HEK293 (cell line): ENCODE measurements around the gene SLC2A4.

Experiments
- REST ChIP-seq: fragments of 450-650 bp; formaldehyde crosslinking; IDR thresholded peaks from 2 replicates; pipeline ENCODE4 v1.5.1; 2016; ENCODE audit warnings: missing biosample characterization, missing genetic modification characterization
- SALL2 ChIP-seq: fragments of 450-650 bp; formaldehyde crosslinking; IDR thresholded peaks from 2 replicates; pipeline ENCODE4 v1.5.0; 2017; ENCODE audit warnings: missing biosample characterization, mild to moderate bottlenecking, missing genetic modification characterization, borderline replicate concordance
- SP3 ChIP-seq: fragments of 450-650 bp; formaldehyde crosslinking; IDR thresholded peaks from 2 replicates; pipeline ENCODE4 v1.5.1; 2016; ENCODE audit warnings: missing biosample characterization, missing genetic modification characterization
- ZFP3 ChIP-seq: fragments of 450-650 bp; formaldehyde crosslinking; IDR thresholded peaks from 2 replicates; pipeline ENCODE4 v1.5.1; 2016; ENCODE audit warnings: low read depth, missing biosample characterization, missing genetic modification characterization
- ZIC2 ChIP-seq: fragments of 450-650 bp; formaldehyde crosslinking; IDR thresholded peaks from 2 replicates; pipeline ENCODE4 v1.5.1; 2016; ENCODE audit warnings: missing biosample characterization, missing genetic modification characterization
- ZNF138 ChIP-seq: fragments of 450-650 bp; formaldehyde crosslinking; IDR thresholded peaks from 2 replicates; pipeline ENCODE4 v1.5.1; 2016; ENCODE audit warnings: missing biosample characterization, missing genetic modification characterization, borderline replicate concordance
- ZNF146 ChIP-seq: fragments of 450-650 bp; formaldehyde crosslinking; IDR thresholded peaks from 2 replicates; pipeline ENCODE4 v1.5.1; 2016; ENCODE audit warnings: missing biosample characterization, missing genetic modification characterization
- ZNF302 ChIP-seq: fragments of 450-650 bp; formaldehyde crosslinking; IDR thresholded peaks from 2 replicates; pipeline ENCODE4 v1.5.1; 2016; ENCODE audit warnings: missing biosample characterization, missing genetic modification characterization, low read depth
- ZNF341 ChIP-seq: fragments of 450-650 bp; formaldehyde crosslinking; IDR thresholded peaks from 2 replicates; pipeline ENCODE4; 2016; ENCODE audit warnings: low read depth, missing biosample characterization, missing genetic modification characterization
- ZNF514 ChIP-seq: fragments of 450-650 bp; formaldehyde crosslinking; IDR thresholded peaks from 2 replicates; pipeline ENCODE4 v1.5.1; 2016; ENCODE audit warnings: missing biosample characterization, missing genetic modification characterization
- ZNF518A ChIP-seq: fragments of 450-650 bp; formaldehyde crosslinking; conservative IDR thresholded peaks from 2 replicates; pipeline ENCODE4 v1.5.1; 2016; ENCODE audit warnings: low read depth, missing biosample characterization, missing genetic modification characterization
- ZNF549 ChIP-seq: fragments of 450-650 bp; IDR thresholded peaks from 2 replicates; pipeline ENCODE4 v1.5.1; 2018; ENCODE audit warnings: missing biosample characterization, missing genetic modification characterization, mild to moderate bottlenecking, inconsistent platforms, moderate library complexity
- ZNF560 ChIP-seq: fragments of 450-650 bp; formaldehyde crosslinking; IDR thresholded peaks from 2 replicates; pipeline ENCODE4 v1.5.1; 2017; ENCODE audit warnings: missing biosample characterization, missing genetic modification characterization, borderline replicate concordance
- ZNF626 ChIP-seq: fragments of 450-650 bp; sonication (Bioruptor Pico); formaldehyde crosslinking; IDR thresholded peaks from 2 replicates; pipeline ENCODE4 v1.5.1; 2018; ENCODE audit warnings: missing biosample characterization, missing genetic modification characterization, inconsistent platforms
- ZNF843 ChIP-seq: fragments of 450-650 bp; formaldehyde crosslinking; IDR thresholded peaks from 2 replicates; pipeline ENCODE4 v1.5.1; 2016; ENCODE audit warnings: missing biosample characterization, missing genetic modification characterization
- TF ChIP-seq, protein P1 (sequence below): fragments of 450-650 bp; formaldehyde crosslinking; IDR thresholded peaks from 2 replicates; pipeline ENCODE4; 2016; ENCODE audit warnings: missing biosample characterization, missing genetic modification characterization
- TF ChIP-seq, protein P2 (sequence below): fragments of 450-650 bp; formaldehyde crosslinking; conservative IDR thresholded peaks from 2 replicates; pipeline ENCODE4 v1.5.1; 2016; ENCODE audit warnings: low read depth, missing biosample characterization, missing genetic modification characterization
- TF ChIP-seq, protein P3 (sequence below): fragments of 450-650 bp; formaldehyde crosslinking; IDR thresholded peaks from 2 replicates; pipeline ENCODE4 v1.5.1; 2016; ENCODE audit warnings: missing biosample characterization, missing genetic modification characterization
- TF ChIP-seq, protein P4 (sequence below): fragments of 450-650 bp; formaldehyde crosslinking; IDR thresholded peaks from 2 replicates; pipeline ENCODE4 v1.5.1; 2016; ENCODE audit warnings: missing biosample characterization, missing genetic modification characterization
- TF ChIP-seq, protein P5 (sequence below): fragments of 450-650 bp; formaldehyde crosslinking; IDR thresholded peaks from 2 replicates; pipeline ENCODE4 v1.5.1; 2016; ENCODE audit warnings: missing biosample characterization, missing genetic modification characterization

SLC2A4 gene

GRCh38 chr17:7314719-7315569 lies 33.4 kb downstream of the SLC2A4 start, which contains the start of gene GPS2 (continued):
- TF ChIP-seq ZNF626 (no peak), ZNF843 (no peak), ZNF560 (no peak), REST (tag by site-specific recombination) (peak; percentile 99), ZNF514 (no peak), ZNF341 (tag by site-specific recombination) (peak; percentile 37), SALL2 (tag by site-specific recombination) (no peak), ZIC2 (tag by site-specific recombination) (no peak), SP3 (tag by site-specific recombination) (peak; percentile 58), ZNF302 (tag by site-specific recombination) (no peak), ZFP3 (no peak), ZNF518A (peak; percentile 86), ZNF138 (tag by site-specific recombination) (no peak), ZNF549 (tag by site-specific recombination) (no peak), ZNF146 (tag by site-specific recombination) (no peak)
- TF ChIP-seq, protein P1, sequence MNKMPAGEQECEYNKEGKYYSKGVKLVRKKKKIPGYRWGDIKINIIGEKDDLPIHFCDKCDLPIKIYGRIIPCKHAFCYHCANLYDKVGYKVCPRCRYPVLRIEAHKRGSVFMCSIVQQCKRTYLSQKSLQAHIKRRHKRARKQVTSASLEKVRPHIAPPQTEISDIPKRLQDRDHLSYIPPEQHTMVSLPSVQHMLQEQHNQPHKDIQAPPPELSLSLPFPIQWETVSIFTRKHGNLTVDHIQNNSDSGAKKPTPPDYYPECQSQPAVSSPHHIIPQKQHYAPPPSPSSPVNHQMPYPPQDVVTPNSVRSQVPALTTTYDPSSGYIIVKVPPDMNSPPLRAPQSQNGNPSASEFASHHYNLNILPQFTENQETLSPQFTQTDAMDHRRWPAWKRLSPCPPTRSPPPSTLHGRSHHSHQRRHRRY (tag by site-specific recombination), result no peak
- TF ChIP-seq, protein P2, sequence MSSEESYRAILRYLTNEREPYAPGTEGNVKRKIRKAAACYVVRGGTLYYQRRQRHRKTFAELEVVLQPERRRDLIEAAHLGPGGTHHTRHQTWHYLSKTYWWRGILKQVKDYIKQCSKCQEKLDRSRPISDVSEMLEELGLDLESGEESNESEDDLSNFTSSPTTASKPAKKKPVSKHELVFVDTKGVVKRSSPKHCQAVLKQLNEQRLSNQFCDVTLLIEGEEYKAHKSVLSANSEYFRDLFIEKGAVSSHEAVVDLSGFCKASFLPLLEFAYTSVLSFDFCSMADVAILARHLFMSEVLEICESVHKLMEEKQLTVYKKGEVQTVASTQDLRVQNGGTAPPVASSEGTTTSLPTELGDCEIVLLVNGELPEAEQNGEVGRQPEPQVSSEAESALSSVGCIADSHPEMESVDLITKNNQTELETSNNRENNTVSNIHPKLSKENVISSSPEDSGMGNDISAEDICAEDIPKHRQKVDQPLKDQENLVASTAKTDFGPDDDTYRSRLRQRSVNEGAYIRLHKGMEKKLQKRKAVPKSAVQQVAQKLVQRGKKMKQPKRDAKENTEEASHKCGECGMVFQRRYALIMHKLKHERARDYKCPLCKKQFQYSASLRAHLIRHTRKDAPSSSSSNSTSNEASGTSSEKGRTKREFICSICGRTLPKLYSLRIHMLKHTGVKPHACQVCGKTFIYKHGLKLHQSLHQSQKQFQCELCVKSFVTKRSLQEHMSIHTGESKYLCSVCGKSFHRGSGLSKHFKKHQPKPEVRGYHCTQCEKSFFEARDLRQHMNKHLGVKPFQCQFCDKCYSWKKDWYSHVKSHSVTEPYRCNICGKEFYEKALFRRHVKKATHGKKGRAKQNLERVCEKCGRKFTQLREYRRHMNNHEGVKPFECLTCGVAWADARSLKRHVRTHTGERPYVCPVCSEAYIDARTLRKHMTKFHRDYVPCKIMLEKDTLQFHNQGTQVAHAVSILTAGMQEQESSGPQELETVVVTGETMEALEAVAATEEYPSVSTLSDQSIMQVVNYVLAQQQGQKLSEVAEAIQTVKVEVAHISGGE, result peak; percentile 95
- TF ChIP-seq, protein P3, sequence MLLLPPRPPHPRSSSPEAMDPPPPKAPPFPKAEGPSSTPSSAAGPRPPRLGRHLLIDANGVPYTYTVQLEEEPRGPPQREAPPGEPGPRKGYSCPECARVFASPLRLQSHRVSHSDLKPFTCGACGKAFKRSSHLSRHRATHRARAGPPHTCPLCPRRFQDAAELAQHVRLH, result peak; percentile 71
- TF ChIP-seq, protein P4, sequence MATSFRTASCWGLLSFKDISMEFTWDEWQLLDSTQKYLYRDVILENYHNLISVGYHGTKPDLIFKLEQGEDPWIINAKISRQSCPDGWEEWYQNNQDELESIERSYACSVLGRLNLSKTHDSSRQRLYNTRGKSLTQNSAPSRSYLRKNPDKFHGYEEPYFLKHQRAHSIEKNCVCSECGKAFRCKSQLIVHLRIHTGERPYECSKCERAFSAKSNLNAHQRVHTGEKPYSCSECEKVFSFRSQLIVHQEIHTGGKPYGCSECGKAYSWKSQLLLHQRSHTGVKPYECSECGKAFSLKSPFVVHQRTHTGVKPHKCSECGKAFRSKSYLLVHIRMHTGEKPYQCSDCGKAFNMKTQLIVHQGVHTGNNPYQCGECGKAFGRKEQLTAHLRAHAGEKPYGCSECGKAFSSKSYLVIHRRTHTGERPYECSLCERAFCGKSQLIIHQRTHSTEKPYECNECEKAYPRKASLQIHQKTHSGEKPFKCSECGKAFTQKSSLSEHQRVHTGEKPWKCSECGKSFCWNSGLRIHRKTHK (tag by site-specific recombination), result no peak
- TF ChIP-seq, protein P5, sequence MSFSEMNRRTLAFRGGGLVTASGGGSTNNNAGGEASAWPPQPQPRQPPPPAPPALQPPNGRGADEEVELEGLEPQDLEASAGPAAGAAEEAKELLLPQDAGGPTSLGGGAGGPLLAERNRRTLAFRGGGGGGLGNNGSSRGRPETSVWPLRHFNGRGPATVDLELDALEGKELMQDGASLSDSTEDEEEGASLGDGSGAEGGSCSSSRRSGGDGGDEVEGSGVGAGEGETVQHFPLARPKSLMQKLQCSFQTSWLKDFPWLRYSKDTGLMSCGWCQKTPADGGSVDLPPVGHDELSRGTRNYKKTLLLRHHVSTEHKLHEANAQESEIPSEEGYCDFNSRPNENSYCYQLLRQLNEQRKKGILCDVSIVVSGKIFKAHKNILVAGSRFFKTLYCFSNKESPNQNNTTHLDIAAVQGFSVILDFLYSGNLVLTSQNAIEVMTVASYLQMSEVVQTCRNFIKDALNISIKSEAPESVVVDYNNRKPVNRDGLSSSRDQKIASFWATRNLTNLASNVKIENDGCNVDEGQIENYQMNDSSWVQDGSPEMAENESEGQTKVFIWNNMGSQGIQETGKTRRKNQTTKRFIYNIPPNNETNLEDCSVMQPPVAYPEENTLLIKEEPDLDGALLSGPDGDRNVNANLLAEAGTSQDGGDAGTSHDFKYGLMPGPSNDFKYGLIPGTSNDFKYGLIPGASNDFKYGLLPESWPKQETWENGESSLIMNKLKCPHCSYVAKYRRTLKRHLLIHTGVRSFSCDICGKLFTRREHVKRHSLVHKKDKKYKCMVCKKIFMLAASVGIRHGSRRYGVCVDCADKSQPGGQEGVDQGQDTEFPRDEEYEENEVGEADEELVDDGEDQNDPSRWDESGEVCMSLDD (tag by site-specific recombination), result peak; percentile 34; the same call in 1 of the 2 replicates
